Testis (tissue), 3 donors: ENCODE results near the gene ODC1. TPM values are rescaled to one million over a fixed set of nuclear protein-coding genes. Genes with fewer than 3 reads are reported as not detected.

ENCODE experiments used
- DNase-seq: peaks from one replicate; pipeline ENCODE4 v3.0.0-alpha.2; 2019
- H3K27ac ChIP-seq, 2 donors: fragments of 200-600 bp; sonication (generic); one replicate each; pipeline ENCODE4 v1.5.1; 2019
- H3K27me3 ChIP-seq: fragments of 200-600 bp; sonication (generic); one replicate; pipeline ENCODE4 v1.5.1; 2019
- H3K36me3 ChIP-seq: fragments of 200-600 bp; sonication (generic); one replicate; pipeline ENCODE4 v1.5.1; 2017; ENCODE audit warnings: low read depth; ENCODE audit errors: missing control alignments
- H3K4me1 ChIP-seq: fragments of 200-600 bp; sonication (generic); one replicate; pipeline ENCODE4 v1.5.1; 2019
- H3K4me3 ChIP-seq, 2 donors: fragments of 200-600 bp; sonication (generic); one replicate each; pipeline ENCODE4 v1.5.1; 2017 to 2019
- H3K9me3 ChIP-seq: fragments of 200-600 bp; sonication (generic); one replicate; pipeline ENCODE4 v1.5.1; 2017
- CTCF ChIP-seq, 3 experiments: fragments of 450-650 bp in 2 of 3; fragments of 200-600 bp in 1 of 3; sonication (generic) in 1 of 3; IDR thresholded peaks; one replicate each; pipeline ENCODE4 v1.5.1; 2016 to 2019; ENCODE audit warnings: antibody characterized with exemption in 3 of 3, mild to moderate bottlenecking in 2 of 3, moderate library complexity in 1 of 3
- POLR2A ChIP-seq: fragments of 450-650 bp; IDR thresholded peaks from one replicate; pipeline ENCODE4 v1.6.1; 2017; ENCODE audit warnings: antibody characterized with exemption, mild to moderate bottlenecking, moderate library complexity
- WGBS, 2 donors: methylation state at CpG; one replicate each; pipeline ENCODE4 v1.1.5; 2018; 5-methylcytosine and 5-hydroxymethylcytosine counted together
- intact Hi-C: fragments of 100-400 bp; cut with DNase I; formaldehyde crosslinking; loops from one replicate; pipeline ENCODE4 v1.15.1; 2023; ENCODE audit warnings: low total_unique reads
- polyA plus RNA-seq: library from polyadenylated mRNA; stranded (reverse); fragments of 350-450 nt; fragmentation: Illumina TruSeq; extraction: RNeasy Lipid Tissue Mini Kit (QIAGEN cat#74804); gene quantifications from one replicate; pipeline ENCODE4 v1.2.3, GENCODE V29; 2014; ENCODE audit warnings: low read depth, low replicate concordance; ENCODE audit not compliant: insufficient read depth
- total RNA-seq, 2 donors: library from RNA; depleted of rRNA; stranded (reverse); fragments of >200 nt; gene quantifications; one replicate each; pipeline ENCODE4 v1.2.3, GENCODE V29; 2016

Gene ODC1
- total and polyA plus RNA-seq, 3 donors from 2014 or later: 208 to 321 (median 309) TPM

DNA sequence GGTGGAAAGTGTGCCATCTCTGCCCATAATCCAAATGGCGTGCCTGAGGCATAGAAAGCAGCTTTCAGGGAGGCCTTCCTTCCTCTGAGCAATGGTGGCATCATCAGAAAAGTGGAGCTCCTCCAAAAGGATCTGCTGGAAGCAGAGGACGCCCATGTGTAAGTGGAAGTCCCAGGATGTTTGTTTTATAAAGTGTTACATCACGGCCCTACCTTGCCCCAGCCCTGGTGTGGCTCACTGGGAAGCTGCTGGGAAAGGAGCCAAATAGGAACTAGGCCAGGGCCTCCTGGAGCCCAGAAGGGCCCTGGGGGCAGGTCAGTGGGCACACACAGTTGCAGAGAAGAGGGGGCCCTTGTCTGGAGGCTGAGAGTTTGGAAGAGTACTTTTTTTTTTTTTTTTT, 4.2 kb upstream of the ODC1 start:
- TF ChIP-seq CTCF (IDR thresholded peaks at IDR 0.05) (no peak), POLR2A (no peak)
- no peak for DNase-seq
- intact Hi-C loops: no loop called here

GRCh38 chr2:10451819-10452218, 3.7 kb upstream of the ODC1 start:
- TF ChIP-seq CTCF (IDR thresholded peaks at IDR 0.05) (no peak), POLR2A (no peak)
- intact Hi-C loops: no loop called here
- 78 to 83% methylated on average over 6 of the region's 6 CpGs for WGBS, 2 donors
- H3K36me3 ChIP-seq: no peaks in the 10 kb centered on the region
- no peak overlapping the region for H3K4me3 ChIP-seq
- DNase-seq: no peak
- H3K4me1 ChIP-seq: peaks cover 8% of the 10 kb centered on the region
- H3K27ac ChIP-seq: no peak overlapping the region
- no peaks in the 10 kb centered on the region for H3K9me3 ChIP-seq
- H3K27me3 ChIP-seq: no peaks in the 10 kb centered on the region

More for the DNA sequence above, 4.2 kb upstream of the ODC1 start:
- Histone ChIP-seq H3K9me3 (no peaks in the 10 kb centered on the region), H3K27me3 (no peaks in the 10 kb centered on the region), H3K4me1 (peaks cover 8% of the 10 kb centered on the region), H3K36me3 (no peaks in the 10 kb centered on the region), H3K27ac (no peak overlapping the region), H3K4me3 (no peak overlapping the region)
- WGBS, 2 donors: 73 to 82% methylated on average over 3 of the region's 3 CpGs

GRCh38 chr2:10449838-10450691, 1.9 kb upstream of the ODC1 start:
- Histone ChIP-seq H3K27ac (no peak overlapping the region), H3K4me3 (peak overlapping the region; percentile 81 to 87), H3K36me3 (no peaks in the 10 kb centered on the region), H3K27me3 (no peaks in the 10 kb centered on the region), H3K9me3 (no peaks in the 10 kb centered on the region), H3K4me1 (peaks cover 15% of the 10 kb centered on the region)
- no peak for DNase-seq
- 46 to 56% methylated on average over 20 to 22 of the region's 22 CpGs for WGBS, 2 donors
- TF ChIP-seq POLR2A (no peak), CTCF (IDR thresholded peaks at IDR 0.05) (no peak)
- intact Hi-C loops: no loop called here

GRCh38 chr2:10449486-10449831, 1.3 kb upstream of the ODC1 start:
- 27 to 30% methylated on average over 5 of the region's 5 CpGs for WGBS, 2 donors
- Histone ChIP-seq H3K27me3 (no peaks in the 10 kb centered on the region), H3K27ac (no peak overlapping the region), H3K4me3 (peak overlapping the region; percentile 81 to 87), H3K36me3 (no peaks in the 10 kb centered on the region), H3K9me3 (no peaks in the 10 kb centered on the region), H3K4me1 (peaks cover 15% of the 10 kb centered on the region)
- DNase-seq: no peak
- intact Hi-C loops: no loop called here
- TF ChIP-seq POLR2A: no peak
- TF ChIP-seq CTCF (IDR thresholded peaks at IDR 0.05): no peak
